Large intestine (tissue), 3 donors: ENCODE data around the gene FEZF1. TPM values are rescaled to one million over a fixed set of nuclear protein-coding genes. Genes with fewer than 3 reads are reported as not detected.

Experiments
- DNase-seq, 2 donors: peaks; one replicate each; pipeline versions ENCODE4 v3.0.0 to v3.0.0-alpha.2; 2013
- H3K27ac ChIP-seq: one replicate; pipeline ENCODE4 v1.5.1; 2013; ENCODE audit warnings: low read length
- H3K27me3 ChIP-seq: 2 replicates; pipeline ENCODE4 v1.6.1; 2013; ENCODE audit warnings: low read length; ENCODE audit not compliant: control insufficient read depth, insufficient read depth
- H3K36me3 ChIP-seq: 2 replicates; pipeline ENCODE4 v1.6.1; 2013; ENCODE audit warnings: low read length; ENCODE audit not compliant: control insufficient read depth, insufficient read depth
- H3K4me1 ChIP-seq: one replicate; pipeline ENCODE4 v1.6.1; 2013; ENCODE audit warnings: low read length; ENCODE audit not compliant: control insufficient read depth, insufficient read depth
- H3K4me3 ChIP-seq: one replicate; pipeline ENCODE4 v1.5.1; 2013; ENCODE audit warnings: low read length
- H3K9me3 ChIP-seq: one replicate; pipeline ENCODE4 v1.6.1; 2013; ENCODE audit warnings: mild to moderate bottlenecking, low read depth, low read length, moderate library complexity; ENCODE audit not compliant: control insufficient read depth
- WGBS: methylation state at CpG from one replicate; pipeline ENCODE4 v1.1.5; 2013; ENCODE audit warnings: low lambda C conversion rate; ENCODE audit not compliant: insufficient coverage; 5-methylcytosine and 5-hydroxymethylcytosine counted together
- polyA plus RNA-seq: library from polyadenylated mRNA; unstranded; fragments of 120-200 nt; gene quantifications from one replicate; pipeline ENCODE4 v1.2.1, GENCODE V29; 2013

The FEZF1 gene
- polyA plus RNA-seq, 1 donor: not detected

GRCh38 chr7:122261442-122261841 lies 43.1 kb downstream of the FEZF1 start:
- Histone ChIP-seq H3K4me3 (no peak overlapping the region), H3K27ac (no peak overlapping the region), H3K27me3 (peaks cover 12% of the 10 kb centered on the region), H3K36me3 (no peaks in the 10 kb centered on the region), H3K4me1 (no peaks in the 10 kb centered on the region), H3K9me3 (no peaks in the 10 kb centered on the region)
- WGBS: 77% methylated on average over 3 of the region's 4 CpGs
- no peak for DNase-seq

- peaks cover 12% of the 10 kb centered on the region for H3K27me3 ChIP-seq
- no peaks in the 10 kb centered on the region for H3K9me3 ChIP-seq
- no peaks in the 10 kb centered on the region for H3K36me3 ChIP-seq
- no peak overlapping the region for H3K4me3 ChIP-seq
- no peaks in the 10 kb centered on the region for H3K4me1 ChIP-seq
- H3K27ac ChIP-seq: no peak overlapping the region
- no peak for DNase-seq
Observed at GRCh38 chr7:122261016-122261415, 43.5 kb downstream of the FEZF1 start.

- no peak overlapping the region for H3K27ac ChIP-seq
- no peaks in the 10 kb centered on the region for H3K4me1 ChIP-seq
- no peak for DNase-seq
- H3K27me3 ChIP-seq: peaks cover 12% of the 10 kb centered on the region
- H3K36me3 ChIP-seq: no peaks in the 10 kb centered on the region
- H3K4me3 ChIP-seq: no peak overlapping the region
- WGBS: no CpG with 5 or more reads among the region's 2 CpGs
- H3K9me3 ChIP-seq: no peaks in the 10 kb centered on the region
Observed at GRCh38 chr7:122260336-122260735, 44.2 kb downstream of the FEZF1 start.

- 33% methylated on average over 1 of the region's 2 CpGs for WGBS
- Histone ChIP-seq H3K4me1 (no peaks in the 10 kb centered on the region), H3K9me3 (no peaks in the 10 kb centered on the region), H3K4me3 (no peak overlapping the region), H3K36me3 (no peaks in the 10 kb centered on the region), H3K27ac (no peak overlapping the region), H3K27me3 (peaks cover 12% of the 10 kb centered on the region)
- no peak for DNase-seq
Observed at GRCh38 chr7:122258971-122259370, 45.6 kb downstream of the FEZF1 start.

GRCh38 chr7:122257056-122257455 lies 47.5 kb downstream of the FEZF1 start:
- H3K4me1 ChIP-seq: no peaks in the 10 kb centered on the region
- WGBS: no CpG with 5 or more reads among the region's 1 CpG
- H3K9me3 ChIP-seq: no peaks in the 10 kb centered on the region
- DNase-seq: no peak
- H3K36me3 ChIP-seq: no peaks in the 10 kb centered on the region
- no peak overlapping the region for H3K4me3 ChIP-seq
- peaks cover 17% of the 10 kb centered on the region for H3K27me3 ChIP-seq
- H3K27ac ChIP-seq: no peak overlapping the region

GRCh38 chr7:122256046-122256445 lies 48.5 kb downstream of the FEZF1 start:
- WGBS: no CpG with 5 or more reads among the region's 1 CpG

GRCh38 chr7:122255454-122255853 lies 49.1 kb downstream of the FEZF1 start:
- no peaks in the 10 kb centered on the region for H3K36me3 ChIP-seq
- 0% methylated on average over 1 of the region's 1 CpG for WGBS
- H3K4me3 ChIP-seq: no peak overlapping the region
- no peak for DNase-seq
- H3K9me3 ChIP-seq: no peaks in the 10 kb centered on the region
- H3K27ac ChIP-seq: no peak overlapping the region
- peaks cover 8% of the 10 kb centered on the region for H3K27me3 ChIP-seq
- H3K4me1 ChIP-seq: no peaks in the 10 kb centered on the region

More at GRCh38 chr7:122256046-122256445, 48.5 kb downstream of the FEZF1 start:
- Histone ChIP-seq H3K36me3 (no peaks in the 10 kb centered on the region), H3K4me3 (no peak overlapping the region), H3K9me3 (no peaks in the 10 kb centered on the region), H3K27ac (no peak overlapping the region), H3K4me1 (no peaks in the 10 kb centered on the region), H3K27me3 (peaks cover 11% of the 10 kb centered on the region)
- DNase-seq: no peak

Other genes starting within 250 kb of the FEZF1 start
- 29.6 TPM for gene AASS, start 160.5 kb downstream of the FEZF1 start, polyA plus RNA-seq